Upper lobe of left lung (tissue), 6 donors: ENCODE results near the gene ZNF662. TPM values are rescaled to one million over a fixed set of nuclear protein-coding genes. Genes with fewer than 3 reads are reported as not detected.

ENCODE experiments used
- ATAC-seq, 2 donors: fragments of 200-7000 bp; cut with Tn5 transposase; one replicate each; pipeline ENCODE4 v1.9.1; 2022; ENCODE audit warnings: mild to moderate bottlenecking in 2 of 2, moderate library complexity in 2 of 2; ENCODE audit not compliant: low FRiP score in 2 of 2
- DNase-seq, 2 donors: peaks; one replicate each; pipeline ENCODE4 v3.0.0-alpha.2; 2019 to 2020
- H3K27ac ChIP-seq, 4 donors: fragments of 200-600 bp; sonication (generic); one replicate each; pipeline ENCODE4 v1.5.1; 2016 to 2019
- H3K27me3 ChIP-seq, 4 donors: fragments of 200-600 bp; sonication (generic); one replicate each; pipeline ENCODE4 v1.5.1; 2017 to 2019
- H3K36me3 ChIP-seq, 4 donors: fragments of 200-600 bp; sonication (generic); one replicate each; pipeline ENCODE4 v1.5.1; 2016 to 2019
- H3K4me1 ChIP-seq, 4 donors: fragments of 200-600 bp; sonication (generic); one replicate each; pipeline ENCODE4 v1.5.1; 2018 to 2019
- H3K4me3 ChIP-seq, 4 donors: fragments of 200-600 bp; sonication (generic); one replicate each; pipeline ENCODE4 v1.5.1; 2017 to 2019; ENCODE audit warnings: mild to moderate bottlenecking in 2 of 4, moderate library complexity in 1 of 4
- H3K9me3 ChIP-seq, 4 donors: fragments of 200-600 bp; sonication (generic); one replicate each; pipeline ENCODE4 v1.5.1; 2018 to 2019
- EP300 ChIP-seq, 4 donors: sonication (generic); formaldehyde crosslinking; IDR thresholded peaks; one replicate each; pipeline ENCODE4 v1.5.1; 2017; ENCODE audit warnings: antibody characterized with exemption in 4 of 4, control low read depth in 2 of 4
- POLR2A ChIP-seq, 4 donors: fragments of 450-650 bp; IDR thresholded peaks; one replicate each; pipeline ENCODE4 v1.5.1; 2016 to 2017; ENCODE audit warnings: antibody characterized with exemption in 4 of 4, mild to moderate bottlenecking in 2 of 4
- POLR2AphosphoS5 ChIP-seq, 2 donors: sonication (generic); formaldehyde crosslinking; IDR thresholded peaks; one replicate each; pipeline ENCODE4 v1.5.1; 2017; ENCODE audit warnings: antibody characterized with exemption in 2 of 2
- whole genome bisulfite sequencing, 2 donors: methylation state at CpG; one replicate each; pipeline ENCODE4 v1.1.5; 2017 to 2018; 5-methylcytosine and 5-hydroxymethylcytosine counted together
- total RNA-seq, 6 donors: library from RNA; depleted of rRNA in 4 of 6; stranded (reverse); fragments of >200 nt in 4 of 6; gene quantifications; one replicate each; pipeline versions ENCODE4 v1.1.0 to v1.2.1, GENCODE V29; 2016 to 2021
- TF ChIP-seq, protein P1 (sequence below), 6 experiments: fragments of 450-650 bp in 4 of 6; fragments of 200-600 bp in 2 of 6; sonication (generic) in 2 of 6; IDR thresholded peaks; one replicate each; pipeline ENCODE4 v1.5.1; 2016 to 2019; ENCODE audit warnings: antibody characterized with exemption in 6 of 6
- donor health status: DM: no; HTN: no; CAD: no; lungs with moderate emphysema.
- donor health status: DM: no; HTN: yes; CAD: no; lungs with severe emphysema.

Gene ZNF662
- total RNA-seq, 6 donors from 2014 or later: 4.1 to 10.5 (median 6.3) TPM

DNA sequence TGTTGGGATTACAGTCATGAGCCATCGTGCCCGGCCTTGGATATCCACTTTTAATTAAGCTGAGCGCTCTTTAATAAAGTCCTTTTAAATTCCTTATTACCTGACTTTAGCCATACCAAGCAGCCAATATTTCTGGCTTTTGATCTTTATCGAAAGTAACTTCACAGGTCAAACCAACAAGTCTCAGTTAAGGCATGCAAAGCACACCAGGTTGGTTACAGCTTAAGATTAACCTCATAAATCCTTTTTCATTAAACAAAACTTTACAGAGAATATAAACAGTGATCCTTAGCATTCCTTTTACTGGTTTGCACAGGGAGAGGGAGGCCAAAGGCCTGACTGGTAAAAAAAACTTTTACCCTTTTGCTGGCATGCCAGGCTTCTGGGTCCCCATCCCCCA, 17.7 kb downstream of the ZNF662 start:
- H3K9me3 ChIP-seq: peaks cover 8 to 17% (median 12%) of the 10 kb centered on the region in 4 donors
- H3K4me1 ChIP-seq: no peaks in the 10 kb centered on the region
- H3K36me3 ChIP-seq: no peaks in the 10 kb centered on the region
- no peaks in the 10 kb centered on the region for H3K27me3 ChIP-seq
- DNase-seq (no peak), ATAC-seq (no peak)
- no peak overlapping the region for H3K4me3 ChIP-seq
- TF ChIP-seq, protein P1, sequence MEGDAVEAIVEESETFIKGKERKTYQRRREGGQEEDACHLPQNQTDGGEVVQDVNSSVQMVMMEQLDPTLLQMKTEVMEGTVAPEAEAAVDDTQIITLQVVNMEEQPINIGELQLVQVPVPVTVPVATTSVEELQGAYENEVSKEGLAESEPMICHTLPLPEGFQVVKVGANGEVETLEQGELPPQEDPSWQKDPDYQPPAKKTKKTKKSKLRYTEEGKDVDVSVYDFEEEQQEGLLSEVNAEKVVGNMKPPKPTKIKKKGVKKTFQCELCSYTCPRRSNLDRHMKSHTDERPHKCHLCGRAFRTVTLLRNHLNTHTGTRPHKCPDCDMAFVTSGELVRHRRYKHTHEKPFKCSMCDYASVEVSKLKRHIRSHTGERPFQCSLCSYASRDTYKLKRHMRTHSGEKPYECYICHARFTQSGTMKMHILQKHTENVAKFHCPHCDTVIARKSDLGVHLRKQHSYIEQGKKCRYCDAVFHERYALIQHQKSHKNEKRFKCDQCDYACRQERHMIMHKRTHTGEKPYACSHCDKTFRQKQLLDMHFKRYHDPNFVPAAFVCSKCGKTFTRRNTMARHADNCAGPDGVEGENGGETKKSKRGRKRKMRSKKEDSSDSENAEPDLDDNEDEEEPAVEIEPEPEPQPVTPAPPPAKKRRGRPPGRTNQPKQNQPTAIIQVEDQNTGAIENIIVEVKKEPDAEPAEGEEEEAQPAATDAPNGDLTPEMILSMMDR (IDR thresholded peaks at IDR 0.05): no peak
- TF ChIP-seq EP300 (IDR thresholded peaks at IDR 0.05): no peak
- no peak overlapping the region for H3K27ac ChIP-seq
- 91 to 95% methylated on average over 4 of the region's 4 CpGs for WGBS, 2 donors

DNA sequence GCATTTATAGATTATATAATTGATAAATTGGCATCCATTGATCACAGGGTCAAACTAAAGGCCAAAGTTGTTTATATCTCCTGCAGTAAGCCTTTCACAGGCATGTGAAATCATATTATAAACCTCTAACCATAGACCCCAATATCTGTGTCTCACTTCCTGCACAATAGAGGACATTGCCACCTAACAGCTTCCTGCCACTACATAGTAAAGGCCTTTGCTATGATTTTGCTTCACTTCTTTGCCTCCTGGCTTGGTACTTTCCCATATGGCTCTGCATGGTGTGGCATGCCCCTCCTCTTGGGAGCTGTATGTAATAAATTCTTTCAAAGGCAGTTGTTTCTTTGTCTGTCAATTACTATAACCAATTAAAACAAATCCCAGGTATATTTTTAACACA, 20.4 kb downstream of the ZNF662 start:
- TF ChIP-seq EP300 (IDR thresholded peaks at IDR 0.05): no peak
- TF ChIP-seq POLR2AphosphoS5 (IDR thresholded peaks at IDR 0.05): no peak
- TF ChIP-seq, protein P1 (IDR thresholded peaks at IDR 0.05): no peak
- no peak for TF ChIP-seq POLR2A (IDR thresholded peaks at IDR 0.05)
- no peaks in the 10 kb centered on the region for H3K4me1 ChIP-seq
- ATAC-seq: no peak
- no peak overlapping the region for H3K27ac ChIP-seq
- H3K27me3 ChIP-seq: no peaks in the 10 kb centered on the region
- H3K9me3 ChIP-seq: no peaks in the 10 kb centered on the region
- no peaks in the 10 kb centered on the region for H3K36me3 ChIP-seq
- H3K4me3 ChIP-seq: no peak overlapping the region
- no peak for DNase-seq

DNA sequence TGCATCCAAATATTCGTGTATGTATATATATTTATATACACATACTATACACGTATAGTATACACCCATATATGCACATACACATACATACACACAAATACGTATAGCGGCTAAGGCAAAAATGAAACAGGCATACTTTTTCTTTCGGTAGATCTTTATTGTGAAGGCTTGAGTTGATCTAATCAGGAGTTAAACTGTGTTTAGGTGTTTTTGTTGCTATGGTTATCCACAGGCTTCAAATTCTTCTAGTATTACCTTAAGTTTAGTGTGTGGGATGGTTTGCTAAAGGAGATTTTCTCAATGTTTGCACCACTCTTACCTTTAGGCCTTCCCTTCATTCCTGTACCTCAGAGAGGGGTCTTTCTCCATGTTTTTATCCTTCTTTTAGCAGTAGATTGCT, 28.2 kb downstream of the ZNF662 start:
- H3K27me3 ChIP-seq: no peaks in the 10 kb centered on the region
- H3K27ac ChIP-seq: no peak overlapping the region
- ATAC-seq: no peak
- H3K9me3 ChIP-seq: no peaks in the 10 kb centered on the region
- no peaks in the 10 kb centered on the region for H3K36me3 ChIP-seq
- H3K4me1 ChIP-seq: no peaks in the 10 kb centered on the region
- DNase-seq: no peak
- no peak overlapping the region for H3K4me3 ChIP-seq
- 89 to 90% methylated on average over 5 of the region's 5 CpGs for WGBS, 2 donors
- TF ChIP-seq EP300 (IDR thresholded peaks at IDR 0.05) (no peak), POLR2A (IDR thresholded peaks at IDR 0.05) (no peak)
- TF ChIP-seq, protein P1 (IDR thresholded peaks at IDR 0.05): no peak

DNA sequence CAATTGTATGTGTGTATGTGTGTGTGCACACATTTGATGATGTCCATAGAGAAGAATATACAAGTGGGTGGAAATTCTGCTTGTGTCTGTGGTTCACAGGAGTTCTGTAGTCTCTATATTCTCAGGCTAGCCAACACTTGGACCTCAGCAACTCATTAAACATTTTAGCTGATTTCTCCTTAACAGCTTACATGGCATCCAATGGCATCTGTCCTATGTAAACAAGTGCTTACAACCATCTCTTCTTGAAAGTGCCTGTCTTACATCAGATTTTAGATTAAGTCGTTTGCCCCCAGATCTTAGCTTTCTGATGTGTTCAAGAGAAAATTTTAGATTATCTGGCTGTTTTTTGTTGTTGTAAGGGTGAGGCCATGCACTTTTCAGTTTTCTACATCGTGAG, 29.0 kb downstream of the ZNF662 start:
- ATAC-seq: no peak
- WGBS, 2 donors: 54 to 79% methylated on average over 2 of the region's 2 CpGs
- Histone ChIP-seq H3K9me3 (no peaks in the 10 kb centered on the region), H3K36me3 (no peaks in the 10 kb centered on the region), H3K4me1 (no peaks in the 10 kb centered on the region), H3K4me3 (no peak overlapping the region), H3K27me3 (no peaks in the 10 kb centered on the region), H3K27ac (no peak overlapping the region)
- DNase-seq: no peak
- no peak for TF ChIP-seq POLR2AphosphoS5 (IDR thresholded peaks at IDR 0.05)
- no peak for TF ChIP-seq POLR2A (IDR thresholded peaks at IDR 0.05)
- TF ChIP-seq, protein P1 (IDR thresholded peaks at IDR 0.05): no peak
- no peak for TF ChIP-seq EP300 (IDR thresholded peaks at IDR 0.05)

DNA sequence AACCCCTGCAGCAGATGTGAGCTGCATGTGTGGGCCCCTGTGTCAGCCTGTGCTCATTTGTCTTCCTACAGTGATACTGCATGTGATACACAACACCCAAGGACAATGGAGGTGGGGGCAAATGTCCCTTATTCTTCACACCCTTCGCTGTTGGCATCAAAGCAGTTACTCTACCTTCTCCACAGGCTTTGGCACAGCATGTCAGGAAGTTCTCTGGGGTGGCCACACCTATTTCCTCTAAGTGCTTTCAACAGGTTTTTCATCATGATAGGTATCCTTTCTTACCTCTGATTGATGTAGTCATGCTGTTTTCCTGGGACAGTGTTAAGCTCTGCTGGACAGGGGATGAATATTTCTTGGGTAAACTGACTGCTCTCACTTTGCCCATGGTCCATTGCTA, 29.5 kb downstream of the ZNF662 start:
- Histone ChIP-seq H3K4me1 (no peaks in the 10 kb centered on the region), H3K4me3 (no peak overlapping the region), H3K9me3 (no peaks in the 10 kb centered on the region), H3K27me3 (no peaks in the 10 kb centered on the region), H3K36me3 (no peaks in the 10 kb centered on the region), H3K27ac (no peak overlapping the region)
- 67 to 70% methylated on average over 1 of the region's 1 CpG for WGBS, 2 donors
- TF ChIP-seq EP300 (IDR thresholded peaks at IDR 0.05) (no peak), POLR2AphosphoS5 (IDR thresholded peaks at IDR 0.05) (no peak), POLR2A (IDR thresholded peaks at IDR 0.05) (no peak)
- ATAC-seq (no peak), DNase-seq (no peak)
